K562 (cell line): ENCODE data around the gene CFAP157. TPM values are rescaled to one million over a fixed set of nuclear protein-coding genes. Genes with fewer than 3 reads are reported as not detected.

Experiments
- ATAC-seq: fragments of 200-7000 bp; cut with Tn5 transposase; 3 replicates; pipeline ENCODE4 v1.9.1; 2020; ENCODE audit warnings: moderate library complexity
- BruUV-seq: library from RNA; stranded (reverse); fragments of 400-500 nt; replicated peaks from 2 replicates; lab custom pipeline; 2021; lab: Mats Ljungman, UMichigan
- CTCF ChIA-PET: fragments of 300-600 bp; formaldehyde crosslinking; extraction: SDS; loops from one replicate; lab custom pipeline; 2021; ENCODE audit warnings: low intra/inter-chr PET ratio; lab: Yijun Ruan, JAX
- POLR2A ChIA-PET: fragments of 300-600, 350-650 bp; sonication (Branson Sonifier 250); formaldehyde crosslinking; extraction: SDS; loops from one replicate; lab custom pipeline; 2021; ENCODE audit warnings: antibody characterized with exemption, inconsistent platforms; lab: Yijun Ruan, JAX
- DNase-seq, 4 experiments: peaks; one replicate each; pipeline versions ENCODE4 v3.0.0 to v3.0.0-alpha.2; 2011 to 2018; ENCODE audit warnings: low spot score in 3 of 4, mixed read lengths in 3 of 4; ENCODE audit errors: extremely low read depth in 1 of 4
- FAIRE-seq: peaks from 2 replicates; lab custom pipeline; 2011; peaks lifted over from hg19 to GRCh38; lab: Jason Lieb, UNC
- H2AFZ ChIP-seq: 2 replicates; pipeline ENCODE4 v1.6.0; 2011; ENCODE audit warnings: low read depth, low read length, control low read depth, inconsistent platforms
- H3K27ac ChIP-seq: fragments of 200-600 bp; 3 replicates; pipeline ENCODE4 v1.8.0; 2011; ENCODE audit warnings: low read depth, mild to moderate bottlenecking, control low read depth, inconsistent platforms, low read length, moderate library complexity, mixed read lengths; ENCODE audit errors: extremely low read depth
- H3K27me3 ChIP-seq, 2 experiments: fragments of 300-600 bp in 1 of 2; 2 replicates in 1 of 2; 3 replicates in 1 of 2; pipeline versions ENCODE4 v1.6.0 to v1.8.0; 2011; ENCODE audit warnings: inconsistent platforms in 2 of 2, low read length in 2 of 2, mild to moderate bottlenecking in 1 of 2, mixed read lengths in 1 of 2, moderate library complexity in 1 of 2; ENCODE audit not compliant: control insufficient read depth in 2 of 2, insufficient read depth in 2 of 2
- H3K36me3 ChIP-seq: fragments of 300-600 bp; 3 replicates; pipeline ENCODE4 v1.8.0; 2011; ENCODE audit warnings: mild to moderate bottlenecking, low read length, inconsistent platforms; ENCODE audit not compliant: control insufficient read depth, insufficient read depth
- H3K4me1 ChIP-seq, 2 experiments: fragments of 200-600 bp in 1 of 2; replicated peaks in 1 of 2; 2 replicates in 1 of 2; 3 replicates in 1 of 2; pipeline versions ENCODE4 v1.5.1 to v1.8.0; 2011; ENCODE audit warnings: inconsistent platforms in 2 of 2, low read length in 2 of 2, mild to moderate bottlenecking in 1 of 2, mixed read lengths in 1 of 2, moderate library complexity in 1 of 2; ENCODE audit not compliant: control insufficient read depth in 2 of 2, insufficient read depth in 2 of 2
- H3K4me2 ChIP-seq: 2 replicates; pipeline ENCODE4 v1.6.1; 2011; ENCODE audit warnings: low read length, control low read depth, inconsistent platforms, mixed read lengths; ENCODE audit not compliant: insufficient read depth
- H3K4me3 ChIP-seq: fragments of 200-600 bp; sonication (generic), shearing (Covaris generic); 2 replicates; pipeline ENCODE4 v1.5.1; 2016; ENCODE audit warnings: control low read depth, inconsistent platforms
- H3K79me2 ChIP-seq: fragments of 200-600 bp; 3 replicates; pipeline ENCODE4 v1.8.0; 2011; ENCODE audit warnings: low read length, inconsistent platforms; ENCODE audit not compliant: control insufficient read depth, insufficient read depth
- H3K9ac ChIP-seq, 2 experiments: 2 replicates each; pipeline versions ENCODE4 v1.6.0 to v1.6.1; 2011; ENCODE audit warnings: low read depth in 2 of 2, low read length in 2 of 2, control low read depth in 1 of 2, inconsistent platforms in 1 of 2, mild to moderate bottlenecking in 1 of 2, mixed read lengths in 1 of 2; ENCODE audit not compliant: insufficient read depth in 1 of 2
- H3K9me1 ChIP-seq: one replicate; pipeline ENCODE4 v1.6.0; 2011; ENCODE audit warnings: inconsistent platforms, mild to moderate bottlenecking, low read length, moderate library complexity; ENCODE audit not compliant: control insufficient read depth, insufficient read depth
- H3K9me3 ChIP-seq: replicated peaks from 2 replicates; pipeline ENCODE4 v1.5.1; 2011; ENCODE audit warnings: low read depth, low read length, inconsistent platforms; ENCODE audit not compliant: control insufficient read depth, insufficient read depth
- H4K20me1 ChIP-seq: replicated peaks from 2 replicates; pipeline ENCODE4 v1.6.1; 2011; ENCODE audit warnings: low read length, inconsistent platforms, mixed read lengths; ENCODE audit not compliant: control insufficient read depth, insufficient read depth
- ARID2 ChIP-seq: fragments of 450-650 bp; IDR thresholded peaks from 2 replicates; pipeline ENCODE4 v1.6.1; 2017; ENCODE audit warnings: antibody characterized with exemption, mild to moderate bottlenecking
- CC2D1A ChIP-seq: fragments of 450-650 bp; IDR thresholded peaks from 2 replicates; pipeline ENCODE4 v1.6.1; 2017; ENCODE audit warnings: mild to moderate bottlenecking
- CTBP1 ChIP-seq: fragments of 450-650 bp; IDR thresholded peaks from 2 replicates; pipeline ENCODE4 v1.6.1; 2016; ENCODE audit warnings: borderline replicate concordance
- GABPB1 ChIP-seq: sonication (generic); formaldehyde crosslinking; IDR thresholded peaks from 2 replicates; pipeline ENCODE4 v1.8.0; 2022; ENCODE audit warnings: mild to moderate bottlenecking, missing genetic modification reagents
- MED1 ChIP-seq: sonication (generic); formaldehyde crosslinking; IDR thresholded peaks from 2 replicates; pipeline ENCODE4 v1.8.1; 2023; ENCODE audit warnings: missing genetic modification reagents, borderline replicate concordance
- NFE2 ChIP-seq: IDR thresholded peaks from 2 replicates; pipeline ENCODE4 v1.6.1; 2014; ENCODE audit warnings: antibody characterized with exemption, low read depth
- NFRKB ChIP-seq: fragments of 450-650 bp; IDR thresholded peaks from 2 replicates; pipeline ENCODE4 v1.6.1; 2016; ENCODE audit warnings: low read depth
- RAD21 ChIP-seq, 2 experiments: fragments of 250-450 bp in 1 of 2; fragments of 450-650 bp in 1 of 2; sonication (Bioruptor Pico) in 1 of 2; formaldehyde crosslinking in 1 of 2; IDR thresholded peaks in 1 of 2; conservative IDR thresholded peaks in 1 of 2; 2 replicates each; pipeline versions ENCODE4 v1.4.0 to v1.8.0; 2020 to 2022; ENCODE audit warnings: mild to moderate bottlenecking in 2 of 2, moderate library complexity in 1 of 2
- RCOR1 ChIP-seq, 2 experiments: IDR thresholded peaks; 2 replicates each; pipeline ENCODE4 v1.6.1; 2012; ENCODE audit warnings: low read depth in 2 of 2, low read length in 2 of 2, borderline replicate concordance in 1 of 2, improper control_type of control experiment in 1 of 2
- SMARCB1 ChIP-seq: IDR thresholded peaks from 2 replicates; pipeline ENCODE4 v1.6.1; 2011; ENCODE audit warnings: improper control_type of control experiment, low read depth; ENCODE audit not compliant: insufficient read length
- SRSF1 ChIP-seq: fragments of 200-400 bp; formaldehyde crosslinking; IDR thresholded peaks from 2 replicates; pipeline ENCODE4 v1.6.1; 2017; ENCODE audit warnings: mild to moderate bottlenecking, low read depth, low read length, moderate library complexity
- TCFL5 ChIP-seq: fragments of 250-450 bp; sonication (Bioruptor Pico); conservative IDR thresholded peaks from 2 replicates; pipeline ENCODE4 v1.6.1; 2021; ENCODE audit warnings: mild to moderate bottlenecking, moderate library complexity, matching md5 sums
- TFAM ChIP-seq: fragments of 250-450 bp; sonication (Bioruptor Pico); conservative IDR thresholded peaks from 2 replicates; pipeline ENCODE4 v1.5.0; 2021; ENCODE audit warnings: mild to moderate bottlenecking, moderate library complexity
- XRCC4 ChIP-seq: IDR thresholded peaks from one replicate; pipeline ENCODE4 v1.6.1; 2011; ENCODE audit not compliant: insufficient read depth, insufficient read length; ENCODE audit errors: extremely low read depth
- ZNF24 ChIP-seq: fragments of 450-650 bp; IDR thresholded peaks from 2 replicates; pipeline ENCODE4 v1.6.1; 2016
- ZNF263 ChIP-seq: sonication (generic); formaldehyde crosslinking; IDR thresholded peaks from 2 replicates; pipeline ENCODE4 v1.8.0; 2022; ENCODE audit warnings: mild to moderate bottlenecking, missing genetic modification reagents, borderline replicate concordance
- WGBS: fragments of 100-300 bp; shearing (Covaris generic); methylation state at CpG from one replicate; pipeline ENCODE4 v1.1.6; 2016; ENCODE audit warnings: low coverage, mixed read lengths; ENCODE audit not compliant: insufficient coverage; ENCODE audit errors: missing lambda C conversion rate; 5-methylcytosine and 5-hydroxymethylcytosine counted together
- in situ Hi-C: fragments of 300-500 bp; cut with MboI; formaldehyde crosslinking; loops from 4 replicates; pipeline ENCODE4 v1.15.0; 2018; ENCODE audit warnings: inconsistent platforms, mixed read lengths
- intact Hi-C: fragments of 100-400 bp; cut with micrococcal nuclease; formaldehyde crosslinking; loops from 2 replicates; pipeline ENCODE4 v1.14.2; 2022
- polyA plus RNA-seq, 8 experiments: library from polyadenylated mRNA; depleted of rRNA in 4 of 8; stranded (reverse) in 5 of 8; unstranded in 3 of 8; fragments of >200 nt; fragmentation: Nextera tagmentation in 2 of 8; fragmentation: Illumina TruSeq in 1 of 8; extraction: Ambion mirVana in 2 of 8; extraction: Trizol in 1 of 8; gene quantifications; 2 replicates each; pipeline versions ENCODE4 v1.2.1 to v1.2.3, GENCODE V29; 2011 to 2014; ENCODE audit warnings: inconsistent platforms in 1 of 8, missing spikeins in 1 of 8
- total RNA-seq, 7 experiments: library from RNA; depleted of rRNA in 6 of 7; stranded (reverse); fragments of >200 nt in 6 of 7; fragmentation: Illumina TruSeq in 2 of 7; extraction: Trizol in 2 of 7; gene quantifications; 2 replicates each; pipeline versions ENCODE4 v1.2.1 to v1.2.3, GENCODE V29; 2011 to 2021; ENCODE audit warnings: low replicate concordance in 1 of 7
- TF ChIP-seq, protein P1 (sequence below): fragments of 450-650 bp; formaldehyde crosslinking; IDR thresholded peaks from 2 replicates; pipeline ENCODE4 v1.4.0; 2020; ENCODE audit warnings: mild to moderate bottlenecking
- TF ChIP-seq, protein P2 (sequence below): sonication (generic); formaldehyde crosslinking; IDR thresholded peaks from 2 replicates; pipeline ENCODE4 v1.8.1; 2023; ENCODE audit warnings: mild to moderate bottlenecking, missing genetic modification reagents
- TF ChIP-seq, protein P3 (sequence below): fragments of 450-650 bp; formaldehyde crosslinking; IDR thresholded peaks from 2 replicates; pipeline ENCODE4 v1.4.0; 2020; ENCODE audit warnings: mild to moderate bottlenecking, moderate library complexity

Gene CFAP157
- total and polyA plus RNA-seq, 9 of the 15 experiments (the other 6 are each of a cell fraction or from before 2014, with no cell fraction given), result 0.03 TPM; not detected in 8

DNA sequence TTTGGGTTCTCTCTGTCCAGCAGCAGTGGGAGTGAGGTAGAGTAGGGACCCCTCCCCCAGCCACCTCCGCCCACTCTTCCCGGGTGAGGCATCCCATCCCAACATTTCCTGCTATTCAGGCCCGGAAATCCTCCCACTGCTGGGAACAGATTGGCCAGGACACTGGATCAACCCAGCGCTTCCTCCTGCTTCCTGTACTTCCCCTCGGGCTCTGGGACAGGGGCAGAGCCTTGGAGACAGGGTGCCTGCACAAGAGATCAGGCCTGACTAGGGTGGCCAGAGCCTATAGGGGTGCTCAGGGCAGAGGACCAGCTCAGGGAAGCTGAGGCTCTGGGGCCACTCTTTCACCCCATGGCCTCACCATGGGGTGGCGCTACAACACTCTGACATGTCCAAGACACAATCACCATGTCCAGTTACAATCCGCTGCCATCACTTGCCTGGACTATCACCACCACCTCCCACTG, 57.2 kb downstream of the CFAP157 start:
- Histone ChIP-seq H3K27ac (no peak overlapping the region), H3K9ac (peak overlapping the region in 1 of 2 experiments; percentile 72; a peak in 2 of 4 replicates), H3K27me3 (no peaks in the 10 kb centered on the region; a peak in 1 of 5 replicates), H3K4me1 (peaks cover 13 to 32% of the 10 kb centered on the region in 2 experiments), H3K36me3 (no peaks in the 10 kb centered on the region), H3K9me1 (peaks cover 3% of the 10 kb centered on the region), H3K4me2 (no peak overlapping the region), H3K79me2 (no peaks in the 10 kb centered on the region), H3K9me3 (no peaks in the 10 kb centered on the region), H2AFZ (no peak overlapping the region), H3K4me3 (no peak overlapping the region), H4K20me1 (no peaks in the 10 kb centered on the region)
- intact Hi-C loops (loop anchor here (1.0 to 2.0 kb wide), 3 partner anchors 21 to 107 kb away; no protein-coding TSS in a partner anchor), in situ Hi-C loops (loop anchor here (25.0 kb wide), 1 partner anchor 598 kb away; the partner anchor contains the start of gene URM1)
- ATAC-seq (peak; percentile 96), FAIRE-seq (peak; percentile 85), DNase-seq (peak; percentile 48 to 85 (median 62))
- WGBS, result 13% methylated on average over 6 of the region's 7 CpGs
- no TSS peak for BruUV-seq
- ChIA-PET CTCF (interaction anchor here (2.3 kb wide), 1 partner anchor 21 kb away, joined by 15 read pairs; the partner anchor contains the start of gene CDK9), POLR2A (interaction anchor here (0.6 to 1.3 kb wide), 3 partner anchors 20 to 162 kb away, joined by 3 to 5 read pairs (median 3); no protein-coding TSS in a partner anchor)
- TF ChIP-seq, protein P1, sequence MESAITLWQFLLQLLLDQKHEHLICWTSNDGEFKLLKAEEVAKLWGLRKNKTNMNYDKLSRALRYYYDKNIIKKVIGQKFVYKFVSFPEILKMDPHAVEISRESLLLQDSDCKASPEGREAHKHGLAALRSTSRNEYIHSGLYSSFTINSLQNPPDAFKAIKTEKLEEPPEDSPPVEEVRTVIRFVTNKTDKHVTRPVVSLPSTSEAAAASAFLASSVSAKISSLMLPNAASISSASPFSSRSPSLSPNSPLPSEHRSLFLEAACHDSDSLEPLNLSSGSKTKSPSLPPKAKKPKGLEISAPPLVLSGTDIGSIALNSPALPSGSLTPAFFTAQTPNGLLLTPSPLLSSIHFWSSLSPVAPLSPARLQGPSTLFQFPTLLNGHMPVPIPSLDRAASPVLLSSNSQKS (CRISPR knock-in tag), result no peak
- TF ChIP-seq SMARCB1 (no peak), XRCC4 (no peak), NFRKB (no peak), NFE2 (no peak), RAD21 (CRISPR knock-in tag; conservative IDR thresholded peaks at IDR 0.05 in 1 of 2, IDR thresholded peaks at IDR 0.05 in 1 of 2) (peak; percentile 58 to 91), CTBP1 (peak; percentile 76), GABPB1 (no peak), SRSF1 (no peak), ZNF24 (0 out of 2 replicates have a peak, but pooled peaks have one; percentile 39), ZNF263 (CRISPR knock-in tag) (peak; percentile 38; the same call in 1 of the 2 replicates), CC2D1A (peak; percentile 69; the same call in 1 of the 2 replicates), RCOR1 (IDR thresholded peaks at IDR 0.05; ENCODE audit: borderline replicate concordance in 1 of 2, low read depth in 2 of 2, low read length in 2 of 2) (peak in 1 of 2 experiments; percentile 55; a peak in 1 of 4 replicates), ARID2 (peak; percentile 56; the same call in 1 of the 2 replicates), TFAM (no peak), MED1 (CRISPR knock-in tag) (no peak), TCFL5 (CRISPR knock-in tag) (no peak)
- TF ChIP-seq, protein P2, sequence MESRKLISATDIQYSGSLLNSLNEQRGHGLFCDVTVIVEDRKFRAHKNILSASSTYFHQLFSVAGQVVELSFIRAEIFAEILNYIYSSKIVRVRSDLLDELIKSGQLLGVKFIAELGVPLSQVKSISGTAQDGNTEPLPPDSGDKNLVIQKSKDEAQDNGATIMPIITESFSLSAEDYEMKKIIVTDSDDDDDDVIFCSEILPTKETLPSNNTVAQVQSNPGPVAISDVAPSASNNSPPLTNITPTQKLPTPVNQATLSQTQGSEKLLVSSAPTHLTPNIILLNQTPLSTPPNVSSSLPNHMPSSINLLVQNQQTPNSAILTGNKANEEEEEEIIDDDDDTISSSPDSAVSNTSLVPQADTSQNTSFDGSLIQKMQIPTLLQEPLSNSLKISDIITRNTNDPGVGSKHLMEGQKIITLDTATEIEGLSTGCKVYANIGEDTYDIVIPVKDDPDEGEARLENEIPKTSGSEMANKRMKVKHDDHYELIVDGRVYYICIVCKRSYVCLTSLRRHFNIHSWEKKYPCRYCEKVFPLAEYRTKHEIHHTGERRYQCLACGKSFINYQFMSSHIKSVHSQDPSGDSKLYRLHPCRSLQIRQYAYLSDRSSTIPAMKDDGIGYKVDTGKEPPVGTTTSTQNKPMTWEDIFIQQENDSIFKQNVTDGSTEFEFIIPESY, result no peak
- TF ChIP-seq, protein P3, sequence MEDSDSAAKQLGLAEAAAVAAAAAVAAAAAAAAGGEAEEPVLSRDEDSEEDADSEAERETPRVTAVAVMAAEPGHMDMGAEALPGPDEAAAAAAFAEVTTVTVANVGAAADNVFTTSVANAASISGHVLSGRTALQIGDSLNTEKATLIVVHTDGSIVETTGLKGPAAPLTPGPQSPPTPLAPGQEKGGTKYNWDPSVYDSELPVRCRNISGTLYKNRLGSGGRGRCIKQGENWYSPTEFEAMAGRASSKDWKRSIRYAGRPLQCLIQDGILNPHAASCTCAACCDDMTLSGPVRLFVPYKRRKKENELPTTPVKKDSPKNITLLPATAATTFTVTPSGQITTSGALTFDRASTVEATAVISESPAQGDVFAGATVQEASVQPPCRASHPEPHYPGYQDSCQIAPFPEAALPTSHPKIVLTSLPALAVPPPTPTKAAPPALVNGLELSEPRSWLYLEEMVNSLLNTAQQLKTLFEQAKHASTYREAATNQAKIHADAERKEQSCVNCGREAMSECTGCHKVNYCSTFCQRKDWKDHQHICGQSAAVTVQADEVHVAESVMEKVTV (CRISPR knock-in tag), result peak; percentile 38; the same call in 1 of the 2 replicates
